ENCODE results near the gene CDH20.

Gene CDH20

DNA sequence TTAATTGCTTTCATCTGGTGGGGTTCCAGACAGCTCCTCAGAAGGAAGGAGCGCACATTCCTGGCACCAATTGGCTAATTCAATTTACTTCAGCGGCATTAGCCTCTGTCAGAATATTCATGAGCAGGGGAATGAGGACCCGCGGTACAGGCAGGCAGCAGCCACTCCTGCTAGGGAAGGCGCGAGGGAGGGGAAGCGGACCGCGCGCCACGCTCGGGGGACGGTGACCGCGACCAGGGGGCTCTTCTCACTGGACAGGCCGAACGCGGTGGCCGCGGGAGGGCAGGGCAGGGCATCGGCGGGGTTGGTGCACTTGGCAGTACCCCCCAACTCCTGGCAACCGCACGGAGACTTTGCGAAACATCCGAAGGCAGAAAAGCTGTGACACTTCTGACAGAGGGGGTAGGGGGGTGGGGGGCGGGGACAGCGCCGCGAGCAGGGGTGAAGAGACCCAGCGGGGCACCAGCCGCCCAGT, at the start of gene CDH20:
TSS of gene CDH20 (plus strand) at position 160 of the 475 bp plus-strand sequence.
- DNase-seq: no peak

DNA sequence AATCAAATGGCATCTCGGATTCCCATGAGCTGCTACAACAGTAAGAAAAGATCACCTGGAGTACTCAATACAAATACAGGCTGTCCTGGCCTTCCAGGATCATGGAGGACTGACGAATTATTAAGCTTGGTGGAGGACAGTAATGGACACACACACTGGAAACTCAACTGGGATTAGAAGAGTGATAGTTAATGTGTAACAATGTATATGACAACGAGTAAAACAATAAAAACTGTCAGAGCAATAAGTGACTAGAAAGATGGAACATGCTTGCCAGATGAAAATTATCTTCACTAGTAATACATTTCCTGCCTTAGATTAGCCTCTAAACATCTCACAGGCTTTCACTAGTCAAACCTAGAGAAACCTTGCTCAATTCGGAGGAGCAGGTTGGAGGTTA, 49.2 kb upstream of the CDH20 start:
- no peak for DNase-seq

DNA sequence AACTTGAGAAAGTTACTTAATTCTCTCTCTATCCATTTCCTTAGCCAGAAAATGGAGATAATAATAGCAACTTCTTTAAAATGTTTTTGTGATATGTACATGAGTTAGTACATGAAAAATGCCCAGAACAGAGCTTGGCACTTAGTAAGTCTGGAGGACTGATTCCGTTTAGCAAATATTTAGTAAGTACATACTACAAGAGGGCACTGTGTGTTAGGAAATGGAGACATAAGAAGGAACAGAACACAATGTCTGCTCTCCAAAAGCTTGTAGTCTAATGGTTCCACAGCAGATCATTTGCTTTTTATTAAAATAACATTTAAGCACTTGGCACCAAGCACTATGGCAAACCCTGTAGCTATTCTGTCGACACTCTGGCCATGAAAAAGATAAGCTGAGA, 47.5 kb upstream of the CDH20 start:
- no peak for DNase-seq

DNA sequence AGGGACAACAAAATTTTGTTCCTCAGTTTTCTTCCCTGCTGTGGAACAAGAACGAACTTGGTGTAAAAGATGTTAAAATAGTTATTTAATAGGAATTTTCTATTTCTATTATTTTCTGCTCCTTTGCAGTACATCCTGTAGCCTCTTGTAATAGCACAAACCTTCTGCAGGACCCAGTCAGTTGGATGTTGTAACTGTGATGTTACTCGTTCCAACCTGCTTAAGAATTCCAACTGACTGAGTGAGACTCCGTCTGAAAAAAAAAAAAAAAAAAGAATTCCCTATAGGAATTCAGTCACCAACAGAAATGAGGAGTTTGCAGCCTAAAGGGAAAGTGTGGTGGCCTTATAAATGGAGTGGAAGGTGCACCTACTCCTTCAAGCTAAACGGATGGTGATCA, 46.4 kb upstream of the CDH20 start:
- DNase-seq: no peak

DNA sequence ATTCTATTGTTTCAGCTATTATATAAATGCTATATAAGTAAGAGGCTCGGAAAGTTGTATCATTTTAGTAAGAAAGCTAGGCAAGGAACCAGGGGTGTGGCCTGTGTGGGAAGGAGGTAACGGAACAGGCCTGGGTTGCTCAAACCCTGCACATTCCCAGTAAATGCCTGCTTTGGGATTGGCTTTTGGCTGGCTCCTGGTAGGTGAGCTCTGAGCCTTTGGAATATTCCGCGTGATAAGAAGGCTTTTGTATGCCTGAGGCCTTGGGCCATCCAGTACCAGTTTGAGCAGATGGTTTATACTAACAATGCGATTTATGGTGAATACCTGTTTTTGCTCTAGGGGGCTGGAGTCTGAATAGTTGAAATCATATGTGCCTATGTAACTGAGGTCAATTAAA, 42.6 kb upstream of the CDH20 start:
- no peak for DNase-seq

DNA sequence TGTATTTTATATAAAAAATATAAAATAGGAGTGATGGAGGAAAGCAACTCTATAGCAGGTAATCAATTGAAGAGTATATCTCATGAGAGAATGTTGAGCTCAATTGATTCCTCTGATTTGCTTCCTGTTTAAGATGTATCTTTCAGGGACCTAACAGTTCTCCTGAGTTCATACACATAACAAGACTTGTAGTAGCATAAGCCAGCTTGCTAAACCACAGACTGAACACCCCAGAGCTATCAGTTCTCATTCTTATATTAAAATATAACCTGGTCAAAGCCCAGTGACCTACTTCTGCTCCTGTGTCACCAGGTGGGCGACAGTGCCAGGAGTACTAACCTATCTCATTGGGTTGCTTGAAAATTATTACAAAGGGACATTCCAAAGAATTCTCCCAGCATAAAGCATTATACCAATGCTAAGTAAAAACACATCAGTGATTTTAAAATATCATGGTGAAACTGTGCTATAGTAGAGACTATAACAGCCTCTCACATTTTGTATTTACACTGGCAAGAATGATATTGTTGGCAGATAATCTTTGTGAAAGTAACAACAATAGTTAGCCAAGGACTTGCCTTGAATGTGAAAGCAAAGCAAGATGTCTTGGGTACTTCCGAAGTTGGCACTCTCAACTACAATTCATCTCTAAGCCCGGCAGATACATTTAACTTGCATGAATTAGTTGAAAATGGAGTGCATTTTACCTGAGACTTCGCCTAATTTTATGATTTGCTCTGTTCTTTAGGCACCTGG, 40.8 kb upstream of the CDH20 start:
- no peak for DNase-seq

DNA sequence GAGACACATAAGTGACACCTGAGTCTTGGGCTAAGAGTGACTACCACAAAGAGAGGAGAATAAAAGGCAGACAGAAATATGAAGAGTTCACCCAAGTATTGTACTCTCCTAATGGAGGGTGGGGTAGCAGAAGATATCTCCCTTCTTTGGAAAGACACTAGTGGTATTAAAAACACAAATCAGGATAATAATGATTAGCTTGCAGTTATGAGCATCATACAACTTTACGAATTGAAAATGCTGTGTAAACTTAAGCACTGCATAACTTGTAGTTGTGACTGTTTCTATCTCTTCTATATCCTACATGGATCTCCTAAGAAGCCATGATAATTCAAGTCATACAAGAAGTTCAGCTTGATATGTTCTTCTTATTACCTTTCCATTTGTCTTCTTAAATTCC, 38.1 kb upstream of the CDH20 start:
- DNase-seq: no peak

DNA sequence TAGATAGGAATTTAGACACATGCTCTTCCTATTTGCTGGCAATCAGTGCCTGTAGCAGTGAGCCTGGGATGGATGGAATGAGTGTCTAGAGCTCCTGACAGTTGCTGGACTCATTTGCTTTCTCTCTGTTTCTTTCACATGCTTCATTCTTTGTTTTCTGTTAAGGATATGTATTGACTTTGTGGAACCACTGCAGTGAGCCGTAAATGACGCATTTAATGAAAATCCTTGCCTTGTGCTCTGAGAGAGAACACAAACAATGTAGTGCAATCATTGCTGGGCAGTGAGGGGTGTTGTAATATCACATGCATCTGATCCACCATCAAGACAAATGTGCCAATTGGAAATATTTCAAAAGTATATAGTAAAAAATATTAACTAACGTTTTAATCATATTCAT, 25.2 kb upstream of the CDH20 start:
- no peak for DNase-seq

DNA sequence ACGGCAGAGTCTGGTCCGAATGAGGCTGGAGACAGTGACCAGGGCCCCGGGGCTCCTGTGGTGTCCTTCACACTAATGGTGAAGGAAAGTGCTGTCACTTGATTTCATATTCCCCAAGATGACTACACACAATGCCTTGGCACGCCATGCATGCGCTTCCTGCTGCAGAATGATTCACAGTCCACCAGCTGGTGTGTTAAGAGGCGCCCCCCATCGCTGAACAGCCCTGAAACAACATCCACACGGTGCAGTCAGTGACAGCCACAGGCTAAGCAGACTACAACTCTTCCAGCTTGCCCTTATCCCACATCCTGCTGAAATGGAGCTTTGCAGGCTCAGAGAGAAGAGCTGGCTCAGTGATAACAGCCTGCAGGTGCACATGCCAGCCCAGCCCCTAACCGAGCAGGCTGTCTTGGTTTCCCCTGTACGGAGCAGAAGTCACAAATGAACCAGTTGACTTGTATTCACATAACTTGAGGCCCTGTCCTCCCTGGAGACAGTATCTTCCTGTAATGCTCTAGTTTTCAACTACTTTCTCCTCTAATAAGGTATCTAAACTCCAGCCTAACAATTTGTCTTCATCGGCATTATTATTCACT, 24.3 kb upstream of the CDH20 start:
- DNase-seq: no peak

DNA sequence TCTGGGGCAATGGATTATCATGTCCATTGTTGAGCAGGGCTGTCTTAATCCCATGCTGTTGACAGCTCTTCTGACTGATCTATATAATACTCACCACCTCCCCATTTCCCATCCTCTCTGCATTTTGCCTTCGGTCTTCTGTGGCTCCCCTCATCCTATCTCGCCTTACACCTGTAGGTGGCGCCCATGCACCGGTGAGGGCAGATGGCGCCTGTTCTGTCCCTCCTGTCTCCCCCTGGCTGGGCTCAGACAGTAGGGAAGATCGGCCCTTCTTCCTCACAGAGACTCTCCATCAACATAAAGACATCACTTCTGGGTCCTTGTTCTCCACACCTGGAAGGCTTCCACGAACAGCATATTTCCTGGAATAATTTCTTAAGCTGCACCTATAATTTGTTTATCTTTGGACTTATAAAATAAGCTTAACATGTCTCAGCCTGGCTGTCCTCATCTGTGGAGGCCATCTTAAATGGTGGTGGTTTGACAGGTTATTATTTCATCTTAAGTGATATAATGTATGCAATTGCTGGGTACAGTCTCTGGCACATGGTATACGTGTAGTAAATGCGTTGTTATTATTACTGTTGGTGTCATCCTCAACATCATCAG, 10.9 kb upstream of the CDH20 start:
- peak; percentile 66 for DNase-seq

DNA sequence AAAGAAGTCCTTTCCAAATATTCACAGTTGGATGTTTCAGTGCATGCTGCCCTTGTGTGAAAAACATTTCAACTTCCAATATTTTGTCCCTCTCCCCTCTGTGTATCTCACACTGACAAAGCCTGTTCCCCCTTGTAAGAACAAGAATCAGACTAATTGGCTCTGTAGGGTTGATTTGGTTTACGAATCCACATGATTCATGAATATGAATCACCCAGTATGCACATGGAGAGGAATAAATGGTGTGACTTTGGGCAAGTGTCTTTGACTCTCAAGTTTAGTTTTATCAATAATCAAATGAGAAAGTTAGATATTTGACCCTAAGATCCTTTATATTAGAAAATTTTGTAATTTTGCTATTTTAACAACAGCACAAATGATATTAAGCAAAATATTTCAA, 9.3 kb upstream of the CDH20 start:
- DNase-seq: peak; percentile 13

DNA sequence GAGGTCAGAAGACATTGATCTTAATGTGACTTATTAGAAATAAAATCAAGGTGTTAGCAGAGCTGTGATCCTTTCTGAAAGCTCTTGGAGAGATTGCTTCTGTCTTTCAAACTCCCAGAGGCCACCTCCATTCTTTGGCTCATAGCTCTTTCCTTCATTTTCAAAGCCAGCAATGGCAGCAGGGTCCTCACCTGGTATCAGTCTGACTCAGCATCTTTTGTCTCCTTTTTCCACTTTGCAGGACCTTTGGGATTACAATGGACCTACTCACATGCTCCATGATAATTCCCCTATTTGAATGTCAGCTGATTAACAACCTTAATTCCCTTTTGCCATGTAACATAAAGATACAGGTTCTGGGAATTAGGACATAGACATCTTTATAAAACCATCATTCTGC, 6.8 kb upstream of the CDH20 start:
- no peak for DNase-seq

DNA sequence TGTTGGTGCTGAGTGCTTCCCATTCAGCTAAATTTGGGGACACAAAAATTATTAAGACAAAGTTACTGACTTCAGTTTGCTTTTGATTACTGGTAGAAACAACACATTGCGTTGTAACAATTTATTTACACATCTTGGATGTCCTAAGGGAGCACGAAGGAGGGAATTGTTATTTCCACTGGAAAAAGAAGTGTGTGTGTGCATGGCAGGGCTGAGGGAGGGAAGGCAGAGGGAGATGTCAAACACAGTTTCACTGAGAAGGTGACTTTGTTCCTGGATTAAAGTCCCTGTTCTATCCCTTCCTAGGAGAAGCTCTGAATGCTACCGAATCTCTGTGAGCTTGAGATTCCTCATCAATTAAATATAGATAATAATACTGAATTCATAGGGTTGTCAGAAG, 3.8 kb upstream of the CDH20 start:
- no peak for DNase-seq

DNA sequence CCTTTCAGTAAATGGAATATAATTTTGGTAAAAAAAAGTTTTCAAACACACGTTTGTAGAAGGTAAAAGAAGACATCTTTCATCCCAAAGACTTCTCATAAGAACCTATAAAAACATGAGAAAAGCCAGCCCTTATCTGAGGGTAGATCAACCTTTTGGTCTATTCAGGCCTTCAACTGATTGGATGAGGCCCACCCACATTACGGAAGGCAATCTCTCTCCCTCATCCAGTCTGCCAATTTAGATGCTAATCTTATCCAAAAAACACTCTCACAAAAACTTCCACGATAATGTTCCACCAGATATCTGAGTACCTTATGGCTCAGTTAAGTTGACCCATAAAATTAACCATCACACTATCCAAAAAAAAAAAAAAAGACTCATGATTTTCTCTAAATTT, 2.2 kb upstream of the CDH20 start:
- no peak for DNase-seq

DNA sequence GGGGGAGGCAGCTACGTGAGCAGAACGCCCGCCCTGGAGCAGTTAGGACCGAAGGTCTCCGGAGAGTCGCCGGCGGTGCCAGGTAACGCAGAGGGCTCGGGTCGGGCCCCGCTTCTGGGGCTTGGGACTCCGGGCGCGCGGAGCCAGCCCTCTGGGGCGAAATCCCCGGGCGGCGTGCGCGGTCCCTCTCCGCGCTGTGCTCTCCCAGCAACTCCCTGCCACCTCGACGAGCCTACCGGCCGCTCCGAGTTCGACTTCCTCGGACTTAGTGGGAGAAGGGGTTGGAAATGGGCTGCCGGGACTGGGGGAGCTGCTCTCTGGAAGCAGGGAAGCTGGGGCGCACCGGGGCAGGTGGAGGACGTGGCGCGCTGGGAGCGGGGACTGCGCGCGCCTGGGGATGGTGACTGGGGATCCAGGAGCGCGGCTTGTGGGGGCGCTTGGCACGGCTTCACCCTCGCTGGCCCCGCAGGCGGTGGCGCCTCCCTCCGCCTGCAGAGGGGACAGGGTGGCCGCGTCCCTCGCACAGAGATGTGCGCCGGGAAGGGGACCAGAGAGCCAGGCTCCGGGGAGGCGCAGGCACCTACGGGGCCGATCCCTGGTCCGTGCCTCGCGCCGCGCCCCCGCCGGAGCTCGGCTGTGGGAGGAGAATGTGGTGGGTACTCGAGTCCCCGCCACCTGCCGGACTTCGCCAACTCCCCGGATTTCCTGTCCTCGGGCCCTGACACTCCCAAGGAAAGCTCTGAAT, 688 bp downstream of the CDH20 start:
- DNase-seq: no peak

DNA sequence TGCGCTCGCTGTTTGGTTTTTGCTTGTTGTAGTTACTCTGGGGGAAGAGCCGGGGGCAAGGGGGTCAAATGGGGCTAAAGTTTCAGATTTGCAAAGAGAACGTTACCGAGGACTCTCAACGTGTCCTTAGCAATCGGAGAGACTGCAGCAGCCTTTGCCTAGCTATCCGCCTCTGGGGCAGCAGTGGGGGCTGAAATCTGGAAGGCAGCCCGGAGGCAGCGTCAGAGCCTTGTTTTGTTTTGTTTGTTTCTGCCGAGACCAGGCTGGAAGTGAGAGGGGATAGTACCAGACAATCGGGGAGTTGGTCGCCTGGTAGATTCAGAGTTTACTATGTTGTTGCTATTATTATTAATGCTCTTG, 1.2 kb downstream of the CDH20 start:
- no peak for DNase-seq

DNA sequence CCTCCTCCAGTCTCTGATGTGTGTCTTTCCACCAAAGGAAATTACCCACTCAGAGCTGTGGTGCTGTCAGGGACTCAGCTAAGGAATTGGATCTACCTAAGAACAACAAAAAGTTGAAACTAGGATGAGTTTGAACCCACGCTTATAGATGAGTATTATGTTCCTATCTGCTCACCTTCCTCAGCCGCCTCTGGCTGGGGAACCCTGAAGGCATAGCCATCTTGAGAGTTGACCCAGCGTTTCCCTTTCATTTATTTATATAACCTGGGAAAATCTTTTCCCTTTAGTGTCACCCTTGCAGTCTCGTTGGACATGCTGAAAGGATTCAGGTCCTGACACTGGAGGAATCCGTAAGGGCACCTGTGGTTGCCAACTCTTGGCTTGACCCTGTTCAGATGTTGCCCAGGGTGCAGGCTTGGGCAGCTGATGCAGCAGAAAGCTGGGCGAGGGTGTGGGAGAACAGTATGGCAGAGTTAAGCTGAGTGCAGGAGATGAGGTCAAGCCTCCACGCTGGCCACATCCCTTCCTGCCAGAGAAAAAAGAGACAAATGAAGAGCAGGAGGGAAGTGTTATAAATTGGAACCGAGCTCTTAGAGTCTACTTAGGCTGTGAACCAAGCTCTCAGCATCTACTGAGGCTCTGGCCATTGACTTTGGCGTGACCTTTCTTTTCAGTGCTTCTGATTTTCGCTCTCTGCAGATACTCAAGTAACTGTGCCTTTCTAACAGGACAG, 1.9 kb downstream of the CDH20 start:
- no peak for DNase-seq

DNA sequence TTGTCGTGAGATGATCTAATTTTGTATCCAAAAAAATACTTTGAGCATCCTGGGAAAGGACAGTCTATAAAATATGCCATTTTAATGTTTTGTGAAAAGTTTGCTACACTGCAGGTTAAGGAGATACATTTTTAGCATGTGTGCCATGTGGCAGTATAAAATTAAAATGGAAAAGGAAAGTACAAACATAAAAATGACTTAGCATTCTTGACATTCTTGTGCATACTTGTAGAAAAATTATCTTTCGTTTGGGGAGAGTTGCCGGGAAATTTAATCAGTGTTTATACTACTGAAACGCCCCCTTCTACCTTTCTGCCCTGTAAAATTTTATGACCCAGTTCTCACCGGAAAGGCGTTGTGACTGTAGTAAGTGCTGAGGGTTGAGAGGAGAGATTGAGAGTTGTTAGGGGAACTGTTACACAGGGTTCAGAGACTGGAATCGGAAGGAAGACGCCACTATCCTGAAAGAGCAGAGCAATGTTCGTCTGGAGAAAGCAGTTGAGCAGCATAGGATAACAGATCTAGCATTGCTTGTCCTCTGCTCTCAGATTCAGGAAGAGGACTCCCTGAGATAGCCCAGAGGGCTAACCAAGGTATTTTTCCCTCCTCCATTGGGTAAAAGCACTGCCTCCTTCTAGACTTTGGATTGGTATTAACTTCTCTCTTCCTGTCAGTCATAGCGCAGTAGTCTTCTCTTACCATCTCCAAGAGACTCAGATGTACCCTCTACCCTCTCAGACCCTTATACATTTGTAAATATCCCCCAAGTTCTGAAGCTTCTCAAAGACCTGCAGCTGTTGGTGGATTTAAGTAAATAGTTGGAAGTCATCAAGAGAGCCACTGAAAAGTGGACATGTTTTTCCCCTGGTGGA, 2.7 kb downstream of the CDH20 start:
- DNase-seq: no peak

DNA sequence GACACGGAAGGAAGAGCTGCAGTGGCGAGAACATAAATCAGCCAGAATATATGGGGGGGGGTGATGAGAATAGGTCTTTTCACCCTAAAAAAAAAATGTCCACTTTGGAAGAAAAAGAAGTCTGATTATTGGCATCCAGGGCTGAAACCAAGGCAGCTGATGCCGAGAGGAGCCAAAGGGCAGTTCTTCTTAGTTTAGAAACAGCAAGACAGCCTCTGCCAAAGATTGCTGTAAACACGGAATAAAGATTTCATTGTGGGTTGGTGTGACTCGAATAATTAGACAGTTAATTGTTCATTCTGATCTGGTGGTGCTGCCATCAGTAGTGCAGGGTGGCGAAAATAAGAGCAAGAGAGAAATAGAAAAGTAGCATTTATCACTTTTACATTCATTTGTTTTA, 3.5 kb downstream of the CDH20 start:
- DNase-seq: no peak

DNA sequence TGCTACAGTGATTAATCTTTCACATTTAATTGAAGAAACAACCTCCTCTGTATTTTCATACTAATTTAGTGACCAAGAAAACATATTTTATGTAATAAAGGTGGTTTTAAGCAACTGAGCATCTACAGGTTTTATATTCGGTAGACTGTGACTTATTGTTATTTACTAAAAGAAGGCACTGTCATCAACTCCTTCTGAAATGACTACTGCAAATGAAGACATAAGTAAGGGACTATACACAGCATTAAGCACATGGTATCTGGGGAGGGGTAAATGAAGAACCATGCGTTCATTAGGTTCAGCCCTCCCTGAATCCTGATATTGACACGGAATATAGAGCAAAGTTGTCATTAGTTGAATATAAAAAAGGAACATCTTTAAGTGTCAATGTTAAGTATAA, 4.3 kb downstream of the CDH20 start:
- no peak for DNase-seq

DNA sequence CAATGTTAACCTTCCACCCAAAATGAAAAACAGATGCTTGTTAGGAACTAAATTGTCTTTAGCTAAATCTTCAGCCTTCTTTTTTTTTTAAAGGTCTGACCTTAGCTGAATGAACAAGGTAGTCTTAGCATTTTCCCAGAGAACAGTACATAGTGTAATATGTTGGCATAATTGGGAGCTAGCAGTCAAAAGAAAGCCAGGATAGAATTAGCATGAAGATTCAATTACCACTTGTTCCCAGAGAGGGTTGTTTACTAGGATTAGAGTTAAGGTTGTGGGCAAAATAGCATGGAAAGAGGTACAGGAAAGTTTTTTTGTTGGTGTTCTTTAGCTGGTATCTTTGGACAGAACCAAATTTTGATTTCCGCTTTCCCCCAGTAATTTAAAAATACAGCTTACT, 6.9 kb downstream of the CDH20 start:
- no peak for DNase-seq

DNA sequence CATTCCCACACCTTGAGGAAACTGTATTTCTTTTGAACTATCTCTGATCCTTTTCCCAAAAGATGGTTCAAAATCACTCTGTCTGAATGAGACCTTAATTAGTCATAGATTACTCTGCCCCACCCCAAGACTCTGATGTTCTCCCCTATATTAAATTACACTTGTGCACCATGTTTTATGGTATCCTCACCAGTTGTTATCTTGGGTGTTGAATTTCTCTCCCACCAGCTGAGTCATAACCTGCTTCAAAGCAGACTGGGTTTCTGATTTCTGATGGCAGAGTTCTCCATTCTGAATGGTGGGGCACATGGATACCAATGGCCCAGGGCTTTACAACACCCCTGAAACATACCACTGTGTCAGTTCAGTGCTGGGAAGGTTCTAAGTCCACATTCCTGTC, 15.0 kb downstream of the CDH20 start:
- DNase-seq: no peak
